Measurements from ENCODE around the gene MFN2.

GRCh38 chr1:12059722-12060464 is 79.6 kb downstream of the MFN2 start:
- TF ChIP-seq ELF1 (IDR thresholded peaks at IDR 0.05) = no peak
- TF ChIP-seq CTCF (IDR thresholded peaks at IDR 0.05) = no peak
- no peak for TF ChIP-seq POLR2AphosphoS5 (IDR thresholded peaks at IDR 0.05; ENCODE audit: low read depth, low read length)
- TF ChIP-seq MAX (IDR thresholded peaks at IDR 0.05; ENCODE audit: low read depth) = no peak
- TF ChIP-seq GABPA (IDR thresholded peaks at IDR 0.05; ENCODE audit: low read depth) = no peak
- TF ChIP-seq RFX5 (IDR thresholded peaks at IDR 0.05; ENCODE audit: low read length) = no peak
- no peak for TF ChIP-seq FOXJ3 (CRISPR knock-in tag; IDR thresholded peaks at IDR 0.05)
- TF ChIP-seq EP300 (IDR thresholded peaks at IDR 0.05; ENCODE audit: borderline replicate concordance in 1 of 2, low read depth in 1 of 2, low read length in 1 of 2) = no peak
- TF ChIP-seq RAD21 (IDR thresholded peaks at IDR 0.05; ENCODE audit: low read length) = no peak
- no peak for TF ChIP-seq MEF2A (IDR thresholded peaks at IDR 0.05; ENCODE audit: borderline replicate concordance, low read depth)
- TF ChIP-seq YY1 (IDR thresholded peaks at IDR 0.05; ENCODE audit: low read depth) = no peak
- no peak for TF ChIP-seq SIN3A (IDR thresholded peaks at IDR 0.05; ENCODE audit: borderline replicate concordance, low read depth, low read length)
- no peak for TF ChIP-seq USF2 (IDR thresholded peaks at IDR 0.05; ENCODE audit: borderline replicate concordance, low read depth, low read length)
- no peak for TF ChIP-seq ZBTB33 (IDR thresholded peaks at IDR 0.05; ENCODE audit: borderline replicate concordance, low read depth)

Measured in SK-N-SH (cell line).